ENCODE results near the gene PPP1R12C.

PPP1R12C gene

DNA sequence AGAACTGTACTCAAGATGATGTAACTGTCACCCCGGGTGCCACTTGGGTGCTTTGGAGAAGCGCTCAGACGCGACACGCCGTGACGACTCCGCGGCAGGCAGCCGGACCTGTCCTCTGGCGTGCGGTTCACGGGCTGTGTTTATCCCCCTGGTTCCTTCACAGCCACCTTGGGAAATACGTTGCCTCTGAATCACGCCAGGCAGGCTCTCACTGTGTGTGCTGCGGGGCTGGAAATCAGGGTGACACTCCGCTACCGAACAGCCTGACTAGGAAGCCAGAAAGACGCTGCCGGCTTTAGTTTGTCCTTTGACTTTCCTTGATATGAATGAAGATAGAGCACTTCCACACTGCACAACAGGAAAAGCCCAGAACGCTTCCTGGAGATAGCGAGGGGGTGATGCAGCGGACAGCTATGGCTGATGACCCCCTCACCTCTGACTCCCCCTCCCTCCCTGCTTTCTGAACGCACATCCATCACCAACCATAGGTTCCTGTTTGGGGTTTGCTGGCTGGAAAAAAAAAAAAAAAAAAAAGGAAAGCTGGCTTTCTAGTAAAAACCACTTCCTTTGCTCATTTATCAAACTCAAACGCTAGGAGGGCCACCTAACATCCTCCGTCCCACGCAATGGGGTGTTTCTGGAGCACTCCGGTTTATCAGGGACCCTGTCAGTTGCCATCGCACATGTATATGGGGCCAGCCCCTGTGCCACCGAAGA lies 75.7 kb downstream of the PPP1R12C start:
- DNase-seq = no peak

DNA sequence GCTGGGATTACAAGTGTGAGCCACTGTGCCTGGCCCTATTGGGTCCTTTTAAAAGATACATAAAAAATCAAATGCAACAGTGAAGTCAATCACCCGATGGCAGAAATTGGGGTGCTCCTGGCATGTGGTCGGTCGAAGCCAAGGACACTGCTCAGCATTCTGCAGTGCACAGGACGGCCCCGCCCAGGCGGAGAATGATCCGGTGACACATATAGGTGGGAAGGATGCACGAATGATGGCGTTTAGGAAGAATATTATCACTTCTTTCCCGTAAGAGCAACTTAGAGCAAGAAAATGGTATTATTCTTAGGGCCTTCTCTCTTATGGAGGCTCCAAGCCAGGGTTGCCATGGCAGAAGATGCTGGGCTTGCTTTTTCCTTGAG lies 76.2 kb downstream of the PPP1R12C start:
- DNase-seq = no peak
